Spinal cord (tissue), 10 donors: ENCODE data around the gene SMIM11. TPM values are rescaled to one million over a fixed set of nuclear protein-coding genes. Genes with fewer than 3 reads are reported as not detected.
"Not testable (repeated sequence)": the region's sequence is repeated elsewhere in the genome, so short reads cannot be mapped to it uniquely, and the experiment has no call there.

Experiments
- DNase-seq, 6 donors: peaks; one replicate each; pipeline versions ENCODE4 v3.0.0 to v3.0.0-alpha.2; 2013 to 2015; ENCODE audit warnings: low spot score in 6 of 6, low read depth in 4 of 6
- H3K27ac ChIP-seq: one replicate; pipeline ENCODE4 v1.5.1; 2013; ENCODE audit warnings: low read depth, low read length, control low read depth
- H3K27me3 ChIP-seq: one replicate; pipeline ENCODE4 v1.6.1; 2013; ENCODE audit warnings: low read length; ENCODE audit not compliant: control insufficient read depth, insufficient read depth
- H3K36me3 ChIP-seq: one replicate; pipeline ENCODE4 v1.6.1; 2013; ENCODE audit warnings: low read length; ENCODE audit not compliant: control insufficient read depth, insufficient read depth
- H3K4me1 ChIP-seq: one replicate; pipeline ENCODE4 v1.6.1; 2013; ENCODE audit warnings: low read length; ENCODE audit not compliant: control insufficient read depth, insufficient read depth
- H3K4me3 ChIP-seq: one replicate; pipeline ENCODE4 v1.5.1; 2013; ENCODE audit warnings: low read depth, low read length, control low read depth
- H3K9me3 ChIP-seq: one replicate; pipeline ENCODE4 v1.6.1; 2013; ENCODE audit warnings: low read length; ENCODE audit not compliant: control insufficient read depth, insufficient read depth
- WGBS: methylation state at CpG from one replicate; pipeline ENCODE4 v1.1.5; 2013; ENCODE audit warnings: missing lambda C conversion rate; ENCODE audit not compliant: insufficient coverage; 5-methylcytosine and 5-hydroxymethylcytosine counted together
- polyA plus RNA-seq, 2 donors: library from polyadenylated mRNA; unstranded; fragments of 120-200 nt; gene quantifications; one replicate each; pipeline ENCODE4 v1.2.1, GENCODE V29; 2013; ENCODE audit not compliant: insufficient read length in 2 of 2
- total RNA-seq, 2 donors: library from RNA; depleted of rRNA in 1 of 2; stranded (reverse); fragments of 120-200 nt in 1 of 2; fragments of >200 nt in 1 of 2; gene quantifications; one replicate each; pipeline versions ENCODE4 v1.2.3 to v1.2.4, GENCODE V29; 2013 to 2014
- donor health status: healthy.

Gene SMIM11
- total and polyA plus RNA-seq, 4 donors = 9.8 to 39.6 (median 12.1) TPM

DNA sequence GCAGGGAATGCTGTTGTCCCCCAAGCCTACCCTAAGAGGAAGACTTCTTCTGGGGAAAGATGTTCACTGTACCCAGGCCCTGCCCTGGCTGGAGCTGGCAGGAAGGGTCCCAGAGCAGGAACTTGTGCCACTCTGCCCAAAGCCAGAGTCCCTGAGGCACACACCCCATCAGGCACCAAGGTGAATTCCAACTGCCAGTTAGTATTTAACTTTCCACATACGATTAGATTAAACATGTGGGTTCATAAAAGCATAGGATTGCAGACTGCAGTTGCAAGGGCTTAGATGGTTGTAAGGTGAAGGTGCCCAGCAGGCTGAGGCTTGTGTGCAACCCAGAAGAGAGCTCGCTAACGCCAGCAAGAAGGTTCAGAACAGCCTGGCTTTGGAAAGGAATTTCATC is 11.6 kb upstream of the SMIM11 start, which contains the start of gene KCNE2:
Gene KCNE2 (plus strand): TSS at position 274 of the 400 bp plus-strand sequence. CDS start 6,473 bp downstream, outside the sequence.
- Histone ChIP-seq H3K27me3 (no peaks in the 10 kb centered on the region), H3K4me1 (no peaks in the 10 kb centered on the region), H3K9me3 (no peaks in the 10 kb centered on the region), H3K27ac (no peak within 1 kb of the TSS), H3K36me3 (no peaks in the 10 kb centered on the region), H3K4me3 (no peak within 1 kb of the TSS)
- no peak for DNase-seq
- WGBS = no CpG with 5 or more reads among the region's 3 CpGs

DNA sequence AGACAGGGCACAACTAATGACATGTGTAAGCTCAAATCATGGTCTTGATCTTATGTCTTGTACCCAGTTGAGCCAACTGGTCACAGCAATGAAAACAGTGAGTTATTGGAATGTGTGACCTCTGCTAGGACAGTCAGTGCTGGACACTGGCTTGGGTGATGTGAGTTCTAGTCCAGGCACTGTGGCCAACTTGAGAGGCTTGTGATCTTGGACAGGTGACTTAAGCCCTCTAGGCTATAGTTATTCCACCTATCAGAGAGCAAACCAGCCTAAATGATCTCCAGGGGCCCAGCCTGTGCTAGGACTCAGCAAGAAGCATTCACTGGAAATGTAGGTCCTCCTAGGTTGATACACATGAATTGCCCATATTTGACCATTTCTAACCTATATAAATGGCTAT is 10.4 kb upstream of the SMIM11 start:
- Histone ChIP-seq H3K36me3 (no peaks in the 10 kb centered on the region), H3K27me3 (no peaks in the 10 kb centered on the region), H3K9me3 (no peaks in the 10 kb centered on the region), H3K4me3 (no peak overlapping the region), H3K4me1 (no peaks in the 10 kb centered on the region), H3K27ac (no peak overlapping the region)
- DNase-seq = no peak

DNA sequence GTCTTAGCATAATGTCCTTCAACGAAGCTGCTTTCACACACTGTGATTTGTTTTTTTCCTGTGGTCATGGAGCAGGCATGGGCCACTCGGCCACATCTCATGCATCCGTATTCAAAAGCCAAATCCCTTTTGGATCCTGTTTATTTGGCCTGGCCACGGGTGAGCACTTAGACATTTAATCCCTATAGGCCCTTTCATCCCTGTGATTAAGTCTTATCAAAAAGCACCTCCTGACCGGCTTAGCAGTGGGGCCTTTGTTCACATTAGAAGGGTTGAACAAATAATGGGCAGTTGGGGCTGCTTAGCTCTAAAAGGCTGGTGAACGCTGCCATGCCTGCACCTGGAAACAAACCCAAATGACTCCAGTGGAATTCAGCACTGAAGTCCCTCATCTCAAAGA is 9.5 kb upstream of the SMIM11 start:
- 79% methylated on average over 4 of the region's 6 CpGs for WGBS
- Histone ChIP-seq H3K27ac (no peak overlapping the region), H3K36me3 (no peaks in the 10 kb centered on the region), H3K9me3 (no peaks in the 10 kb centered on the region), H3K27me3 (no peaks in the 10 kb centered on the region), H3K4me1 (no peaks in the 10 kb centered on the region), H3K4me3 (no peak overlapping the region)
- no peak for DNase-seq

DNA sequence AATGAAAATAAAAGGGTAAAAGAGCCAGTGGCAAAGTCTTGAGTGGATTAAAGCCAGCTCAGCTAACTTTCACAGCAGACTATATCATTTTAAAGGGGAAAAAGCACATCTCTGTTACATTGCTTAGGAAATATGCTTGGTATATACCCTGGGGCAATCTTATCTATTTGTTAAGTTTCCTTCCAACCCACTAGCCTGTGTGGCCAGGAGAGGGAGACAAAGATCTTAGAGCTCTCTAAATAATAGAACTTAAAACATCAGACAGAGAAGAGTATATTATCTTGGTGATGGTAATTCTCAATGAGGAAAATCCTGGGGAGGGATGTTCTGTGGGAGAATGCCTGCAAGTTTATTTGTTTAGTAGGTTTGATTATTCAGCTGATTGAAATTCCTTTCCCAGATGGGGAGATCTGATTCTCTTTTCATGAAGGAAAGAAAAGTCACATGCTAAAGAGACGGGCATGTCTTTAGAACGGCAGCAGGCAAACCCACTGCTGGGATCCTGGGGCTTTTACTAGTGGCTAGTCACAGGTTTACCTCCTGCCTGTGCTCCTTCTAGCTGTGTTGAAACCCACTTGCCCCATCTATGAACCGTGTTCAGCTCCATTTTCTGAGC is 7.9 kb upstream of the SMIM11 start:
- WGBS = 47% methylated on average over 3 of the region's 3 CpGs
- peak in 4 of 6 donors; percentile 55 to 92 (median 71) for DNase-seq
- Histone ChIP-seq H3K4me3 (no peak overlapping the region), H3K27me3 (no peaks in the 10 kb centered on the region), H3K27ac (no peak overlapping the region), H3K4me1 (no peaks in the 10 kb centered on the region), H3K9me3 (no peaks in the 10 kb centered on the region), H3K36me3 (no peaks in the 10 kb centered on the region)

DNA sequence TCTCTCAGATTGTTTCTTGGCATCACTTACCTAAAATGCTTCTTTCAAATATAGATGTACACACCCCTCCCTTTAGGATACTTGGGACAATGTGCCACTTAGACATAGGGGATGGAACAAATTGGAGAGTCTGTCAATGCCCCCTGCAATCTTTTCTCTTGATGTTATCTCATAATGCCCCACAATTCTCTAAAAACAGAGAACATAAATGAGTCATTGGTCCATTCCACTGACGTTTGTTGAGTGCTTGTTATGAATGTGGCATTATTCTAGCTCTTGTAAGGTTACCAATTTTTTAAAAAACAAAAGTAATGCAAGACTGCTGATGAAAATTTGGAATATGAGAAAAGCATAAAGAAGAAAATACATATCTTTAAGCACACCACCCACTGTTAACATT is 5.6 kb upstream of the SMIM11 start:
- WGBS = no CpG with 5 or more reads among the region's 1 CpG
- Histone ChIP-seq H3K27me3 (no peaks in the 10 kb centered on the region), H3K9me3 (no peaks in the 10 kb centered on the region), H3K4me3 (no peak overlapping the region), H3K4me1 (no peaks in the 10 kb centered on the region), H3K27ac (no peak overlapping the region), H3K36me3 (no peaks in the 10 kb centered on the region)
- no peak for DNase-seq

DNA sequence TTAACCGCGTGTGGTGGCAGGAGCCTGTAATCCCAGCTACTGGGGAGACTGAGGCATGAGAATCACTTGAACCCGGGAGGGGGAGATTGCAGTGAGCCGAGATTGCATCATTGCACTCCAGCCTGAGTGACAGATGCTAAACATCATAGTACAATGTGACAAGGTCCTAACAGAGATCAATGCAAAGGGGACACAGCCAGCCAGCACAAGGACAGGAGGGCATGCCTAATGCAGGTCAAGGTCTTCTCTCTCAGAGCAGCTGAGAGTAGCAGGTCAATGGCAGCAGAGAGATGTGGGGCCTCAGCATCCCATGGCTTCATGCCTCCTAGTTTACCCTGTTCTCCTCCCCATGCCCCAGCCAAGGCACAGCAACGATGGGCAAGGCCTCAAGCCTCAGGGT is 3.0 kb upstream of the SMIM11 start:
- Histone ChIP-seq H3K4me1 (no peaks in the 10 kb centered on the region), H3K36me3 (no peaks in the 10 kb centered on the region), H3K27me3 (no peaks in the 10 kb centered on the region), H3K27ac (no peak overlapping the region), H3K4me3 (no peak overlapping the region), H3K9me3 (no peaks in the 10 kb centered on the region)
- no peak for DNase-seq
- WGBS = 86% methylated on average over 4 of the region's 5 CpGs

DNA sequence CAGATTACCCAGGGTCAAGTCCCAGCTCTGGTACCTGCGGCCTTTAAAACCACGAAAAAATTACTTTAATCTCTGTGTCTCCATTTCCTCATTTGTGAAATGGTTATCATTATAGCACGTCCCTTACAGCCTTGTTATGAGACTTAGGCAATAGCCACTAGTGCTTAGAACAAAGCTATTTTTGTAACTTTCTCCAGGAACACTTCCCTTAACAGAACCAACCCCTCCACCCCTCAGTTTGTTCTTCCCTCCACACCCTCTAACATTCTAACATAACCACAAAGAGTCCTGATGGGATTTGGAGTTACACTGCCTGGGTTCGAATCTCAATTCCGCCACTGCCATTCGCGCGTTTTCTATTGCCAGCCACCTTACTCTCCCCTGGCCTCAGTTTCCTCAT is 845 bp upstream of the SMIM11 start:
- H3K9me3 ChIP-seq, H3K4me3 ChIP-seq, H3K4me1 ChIP-seq, H3K27ac ChIP-seq, H3K27me3 ChIP-seq, H3K36me3 ChIP-seq, DNase-seq: not testable (repeated sequence)
- no CpG with 5 or more reads among the region's 8 CpGs for WGBS

DNA sequence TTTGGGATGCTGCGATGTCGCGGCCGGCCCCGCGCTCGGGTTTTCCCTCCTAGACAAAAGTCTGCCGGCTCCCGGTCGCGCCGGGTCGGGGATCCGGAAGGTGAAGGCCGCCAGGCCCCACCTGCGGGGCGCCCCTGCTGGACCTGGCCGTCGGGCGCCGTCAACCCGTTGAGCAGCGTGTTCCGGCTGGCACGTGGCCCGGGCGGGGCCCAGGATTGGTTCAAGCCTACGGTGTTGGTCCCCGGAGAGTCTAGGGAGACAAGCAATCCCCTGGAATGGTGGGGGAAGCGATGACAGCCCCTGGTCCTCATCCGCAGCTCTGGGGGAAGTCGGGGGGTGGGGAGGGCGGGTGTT is 289 bp downstream of the SMIM11 start:
- not testable (repeated sequence) for H3K27ac ChIP-seq, H3K9me3 ChIP-seq, H3K27me3 ChIP-seq, H3K36me3 ChIP-seq, H3K4me3 ChIP-seq, H3K4me1 ChIP-seq, DNase-seq
- no CpG with 5 or more reads among the region's 33 CpGs for whole genome bisulfite sequencing

DNA sequence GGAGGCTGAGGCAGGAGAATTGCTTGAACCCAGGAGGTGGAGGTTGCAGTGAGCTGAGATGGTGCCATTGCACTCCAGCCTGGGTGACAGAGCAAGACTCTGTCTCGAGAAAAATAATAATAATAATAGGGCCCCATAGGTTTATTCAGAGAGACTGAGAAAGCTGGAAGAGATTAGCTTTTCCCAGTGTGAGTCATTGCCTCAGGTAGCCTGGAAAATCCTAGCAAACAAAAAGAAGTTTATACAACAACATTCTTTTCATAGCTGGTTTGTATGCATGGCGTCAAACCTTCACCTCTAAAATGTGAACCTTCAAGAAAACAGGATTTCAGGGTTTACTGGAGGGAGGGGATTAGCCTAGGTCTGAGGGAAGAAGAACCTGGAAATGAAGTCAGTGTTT is 7.8 kb downstream of the SMIM11 start:
- H3K36me3 ChIP-seq, H3K27me3 ChIP-seq, H3K9me3 ChIP-seq, H3K4me1 ChIP-seq, H3K27ac ChIP-seq, DNase-seq, H3K4me3 ChIP-seq: not testable (repeated sequence)
- no CpG with 5 or more reads among the region's 2 CpGs for WGBS

DNA sequence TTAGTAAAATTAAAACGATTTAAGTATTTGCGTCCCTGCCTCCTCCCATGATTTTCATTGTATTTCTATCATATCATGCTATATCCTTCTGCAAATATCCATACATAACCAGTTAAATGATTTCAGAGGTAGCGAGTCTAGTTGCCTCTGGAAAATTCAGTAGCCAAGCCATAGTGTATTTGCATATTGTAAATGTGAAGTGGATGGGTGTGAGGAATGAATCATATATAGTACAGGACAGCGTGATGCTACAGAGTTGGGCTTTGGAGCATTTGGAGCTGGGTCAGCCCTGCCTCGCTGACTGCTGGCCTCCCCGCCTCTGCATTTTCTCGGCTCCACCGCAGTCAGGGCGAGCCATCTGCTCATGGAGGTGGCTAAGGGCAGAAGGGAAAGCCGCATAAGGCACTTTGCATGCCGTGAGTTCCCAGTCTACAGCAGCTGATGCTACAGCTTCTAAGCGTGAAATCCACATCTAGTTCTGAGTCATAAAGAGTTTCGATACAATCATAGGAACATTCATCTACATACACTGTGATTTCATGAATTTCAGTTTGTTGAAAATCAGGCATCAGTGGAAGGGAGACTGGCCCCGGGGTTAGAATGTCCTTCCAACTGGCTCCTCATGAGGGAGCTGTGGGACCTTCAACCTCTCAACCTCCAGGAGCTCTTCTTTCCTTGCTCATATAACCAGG is 8.6 kb downstream of the SMIM11 start:
- not testable (repeated sequence) for DNase-seq, H3K4me1 ChIP-seq, H3K9me3 ChIP-seq, H3K36me3 ChIP-seq, H3K4me3 ChIP-seq, H3K27ac ChIP-seq, H3K27me3 ChIP-seq
- WGBS = no CpG with 5 or more reads among the region's 14 CpGs
